GM19395 (cell line): ENCODE data around the gene CNTN6.

Experiments used
- ATAC-seq: cut with Tn5 transposase; IDR thresholded peaks from one replicate; pipeline ENCODE4 v1.9.1; 2021; ENCODE audit warnings: mild to moderate bottlenecking, moderate library complexity; ENCODE audit not compliant: unreplicated experiment

Gene CNTN6

DNA sequence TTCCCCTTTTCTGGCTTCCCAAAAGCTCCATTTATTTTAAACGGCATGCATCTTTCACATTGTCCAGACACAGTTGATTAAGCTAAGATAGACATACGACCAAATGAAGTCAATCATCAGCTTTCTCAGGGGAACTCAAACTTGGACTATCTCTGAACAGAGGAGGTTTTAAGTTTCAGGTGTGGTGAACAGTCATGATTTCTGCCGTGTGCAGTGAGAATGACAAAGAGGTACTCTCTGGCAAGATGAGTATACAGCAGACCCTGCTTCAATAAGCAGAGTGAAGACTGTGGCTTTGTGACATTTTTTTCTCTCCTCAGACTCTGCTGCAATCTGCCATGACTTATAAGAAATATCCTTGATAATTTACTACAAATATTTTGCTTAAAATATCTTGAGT lies 307.7 kb downstream of the CNTN6 start:
- ATAC-seq: no peak

DNA sequence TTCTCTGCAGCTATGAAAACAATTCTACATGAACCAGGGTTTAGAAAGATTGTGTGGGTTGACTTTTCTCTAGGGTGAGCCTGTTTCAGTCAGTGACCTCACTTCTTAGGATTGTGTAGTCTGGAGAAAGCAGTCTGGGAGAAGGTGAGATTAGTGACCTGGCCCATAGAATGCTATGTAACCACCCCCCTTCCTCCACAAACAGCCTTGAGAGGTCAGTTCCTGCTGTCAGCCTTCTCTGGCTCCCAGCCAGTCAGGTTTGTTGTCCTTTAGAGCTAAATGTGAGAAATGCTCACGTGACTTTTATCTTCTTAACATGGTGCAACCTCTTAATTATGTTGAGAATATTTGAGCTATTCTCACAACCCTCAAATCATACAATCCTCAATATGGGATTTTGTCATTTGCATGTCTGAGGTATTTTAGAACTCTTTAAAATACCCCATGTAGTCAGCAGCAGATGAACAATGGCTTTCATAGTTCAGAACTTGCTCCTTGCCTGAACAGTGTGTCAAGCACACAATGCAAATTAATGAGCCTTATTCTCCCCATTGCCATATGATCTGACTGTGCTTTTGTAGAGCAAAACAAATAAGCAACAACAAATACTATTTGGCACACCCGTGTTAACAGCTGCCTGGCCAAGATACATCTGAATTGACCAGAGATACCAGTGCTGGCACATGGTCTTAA lies 311.6 kb downstream of the CNTN6 start:
- no peak for ATAC-seq

DNA sequence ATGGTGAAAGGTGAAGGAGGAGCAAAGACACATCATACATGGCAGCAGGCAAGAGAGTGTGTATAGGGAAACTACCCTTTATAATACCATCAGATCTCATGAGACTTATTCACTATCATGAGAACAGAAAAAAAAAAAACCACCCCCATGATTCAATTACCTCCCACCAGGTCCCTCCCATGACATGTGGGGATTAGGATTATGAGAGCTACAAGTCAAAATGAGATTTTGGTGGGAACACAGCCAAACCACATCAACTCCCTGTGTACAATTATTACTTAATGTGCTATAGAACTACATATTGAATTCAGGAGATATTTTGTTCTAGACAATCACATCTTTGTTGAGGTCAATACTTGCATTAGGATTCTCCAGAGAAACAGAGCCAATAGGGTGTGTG lies 313.4 kb downstream of the CNTN6 start:
- ATAC-seq: no peak

DNA sequence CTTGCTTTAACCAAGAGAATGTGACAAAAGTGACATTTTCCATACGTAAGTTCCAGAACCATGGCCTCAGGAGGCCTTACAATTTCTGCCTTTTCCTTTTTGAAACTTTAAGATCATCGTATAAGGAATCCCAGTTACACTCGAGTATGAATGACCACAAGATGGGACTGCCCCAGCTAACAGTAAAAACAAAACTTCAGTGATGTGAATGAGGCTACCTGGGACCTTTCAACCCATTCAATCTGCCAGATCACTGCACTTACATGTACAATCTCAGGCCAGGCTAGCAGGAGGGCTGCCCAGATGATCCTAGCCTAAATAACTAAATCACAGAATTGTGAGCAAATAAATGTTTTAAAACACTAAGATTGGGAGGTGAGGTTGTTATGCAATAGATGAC lies 328.8 kb downstream of the CNTN6 start:
- no peak for ATAC-seq

DNA sequence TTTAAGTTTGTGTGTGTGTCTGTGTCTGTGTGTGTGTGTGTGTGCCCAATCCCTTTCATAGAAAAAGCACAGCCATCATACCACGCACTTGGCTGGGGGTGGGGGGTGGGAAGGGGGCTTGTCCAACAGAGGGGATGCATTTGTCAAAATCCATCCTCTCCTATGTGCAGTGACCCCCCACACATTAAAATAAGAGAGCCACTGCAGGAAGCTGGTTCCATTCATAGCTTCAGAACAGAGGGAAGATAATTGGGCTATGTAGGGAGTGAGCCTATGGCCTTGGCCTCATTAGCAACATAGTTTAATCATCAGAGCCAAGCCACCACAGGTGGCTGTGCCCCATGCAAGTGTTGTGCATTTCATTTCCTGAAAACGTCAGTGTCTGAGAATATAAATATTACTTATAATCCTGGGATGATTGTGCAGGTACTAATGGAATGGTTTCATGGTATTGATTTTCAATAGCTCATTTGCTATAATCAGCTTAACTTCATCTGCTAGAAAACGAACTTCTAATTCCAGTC lies 330.8 kb downstream of the CNTN6 start:
- ATAC-seq: no peak

DNA sequence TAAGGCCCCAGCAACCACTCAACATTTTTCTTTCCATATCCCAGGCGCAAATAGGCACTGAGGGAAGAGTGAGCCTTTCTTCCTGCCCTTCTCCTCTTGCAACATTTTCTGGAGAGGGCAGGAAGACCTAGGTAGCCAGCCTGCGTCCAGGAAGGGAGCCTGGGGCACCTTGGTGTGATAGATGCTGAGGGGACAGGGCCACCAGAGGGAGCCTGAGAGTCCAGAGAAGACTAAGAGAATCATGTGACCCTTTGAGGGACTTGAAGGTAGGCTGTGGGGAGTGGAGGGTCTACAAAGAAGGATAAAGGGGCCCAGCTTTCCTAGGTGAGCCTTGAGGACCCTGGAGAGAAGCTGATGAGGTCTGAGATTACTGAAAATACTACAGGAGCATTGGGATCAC lies 346.6 kb downstream of the CNTN6 start:
- ATAC-seq: no peak

DNA sequence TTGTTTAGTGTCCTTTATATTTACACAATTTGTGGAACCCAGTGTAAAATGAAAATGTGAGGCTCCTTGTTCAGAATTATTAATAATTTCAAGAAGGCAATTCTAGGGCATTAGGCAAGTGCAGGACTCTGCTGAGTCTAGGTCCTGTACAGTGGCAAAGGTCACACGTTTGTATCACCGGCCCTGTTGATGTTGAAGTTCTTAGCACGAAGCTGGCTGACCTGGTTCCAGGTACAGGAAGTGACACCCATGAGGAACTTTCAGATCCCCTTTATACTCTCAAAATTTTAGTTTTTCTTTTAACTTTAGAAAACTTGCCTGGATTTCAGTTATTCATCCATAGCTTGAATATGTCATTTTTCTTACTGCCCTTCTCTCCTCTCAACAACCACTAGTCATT lies 349.4 kb downstream of the CNTN6 start:
- peak; percentile 62 for ATAC-seq

DNA sequence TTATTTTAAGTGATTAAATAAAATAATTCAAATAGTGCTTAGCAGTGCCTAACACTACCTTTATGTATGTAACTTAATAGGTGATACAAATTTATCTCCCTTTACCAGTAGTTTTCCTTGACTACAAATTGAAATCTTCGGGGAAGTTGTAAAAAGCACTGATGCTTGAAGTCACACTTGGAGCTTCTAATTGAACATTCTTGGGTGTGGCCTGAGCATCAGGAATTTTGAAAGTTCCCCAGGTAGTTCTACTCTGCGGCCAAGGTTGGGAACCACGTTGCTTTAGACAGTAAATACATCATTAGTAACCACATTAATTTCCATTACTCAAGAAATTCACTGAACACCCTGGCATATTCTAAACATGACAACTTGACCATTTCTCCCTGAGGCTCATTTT lies 351.4 kb downstream of the CNTN6 start:
- no peak for ATAC-seq

DNA sequence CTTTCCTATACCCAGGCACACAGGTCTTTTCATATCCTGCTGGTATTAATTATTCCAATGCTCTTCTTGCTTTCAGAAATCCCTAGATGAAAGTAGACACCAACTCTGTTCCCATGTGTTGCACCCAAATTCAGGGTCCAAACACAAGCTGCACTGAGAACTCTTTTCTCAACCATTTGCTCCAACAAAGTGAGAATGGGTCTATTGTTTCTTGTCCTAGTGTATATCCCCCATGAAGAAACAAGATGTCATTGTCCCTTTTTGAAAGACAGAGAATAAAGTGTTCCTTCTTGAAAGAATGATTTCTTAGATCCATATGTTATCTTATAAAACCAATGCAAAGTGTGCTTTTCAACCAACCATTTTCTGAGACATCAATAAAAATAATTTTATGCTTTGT lies 353.7 kb downstream of the CNTN6 start:
- ATAC-seq: no peak

DNA sequence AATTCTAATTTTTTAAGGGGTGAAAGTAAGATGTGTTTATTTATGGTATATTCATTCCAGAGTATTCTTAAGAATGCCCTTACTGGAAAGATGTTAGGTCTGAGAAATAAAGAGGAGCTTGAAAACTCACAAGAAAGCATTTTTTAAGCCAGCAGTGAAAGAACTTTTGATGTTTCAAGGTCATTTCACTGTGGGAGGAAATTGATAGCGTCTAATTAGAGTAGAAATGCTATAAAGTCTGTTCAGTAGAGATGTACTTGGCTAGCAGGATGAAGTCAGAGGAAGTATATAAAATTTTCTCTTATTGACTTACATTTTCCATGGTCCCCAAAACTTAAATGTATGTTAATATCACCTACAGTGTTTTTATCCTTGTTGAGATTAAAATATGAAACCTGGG lies 354.6 kb downstream of the CNTN6 start:
- ATAC-seq: no peak

DNA sequence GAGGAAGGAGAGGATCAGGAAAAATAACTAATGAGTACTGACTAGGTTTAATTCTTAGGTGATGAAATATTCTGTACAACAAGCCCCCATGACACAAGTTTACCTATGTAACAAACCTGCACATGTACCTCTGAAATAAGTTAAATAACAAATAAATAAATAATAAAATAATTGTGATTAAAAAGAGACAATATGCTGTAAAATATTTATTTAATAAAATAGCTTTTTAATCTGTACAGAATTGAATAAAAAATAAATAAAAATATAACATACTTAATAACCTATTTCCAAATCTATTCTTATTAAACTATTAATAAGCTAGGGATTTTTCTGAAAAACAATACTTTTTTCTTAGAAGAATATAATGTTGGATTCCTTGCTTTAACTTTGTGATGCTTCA lies 355.6 kb downstream of the CNTN6 start:
- no peak for ATAC-seq
